ENCODE measurements around the gene ARHGAP45. TPM values are rescaled to one million over a fixed set of nuclear protein-coding genes. Genes with fewer than 3 reads are reported as not detected.
A peak's percentile ranks its signal among the peaks of the same experiment; 100 is the strongest.

ARHGAP45 gene
- total RNA-seq, 1 donor from 2014 or later, result 8.9 TPM

- Histone ChIP-seq H3K9me3 (ENCODE audit: control insufficient read depth in 3 of 3, low read length in 3 of 3) (no peaks in the 10 kb centered on the region), H3K9ac (ENCODE audit: low read depth in 1 of 3, low read length in 3 of 3) (peak overlapping the region in 2 of 3 donors; percentile 68 to 72), H3K36me3 (ENCODE audit: control insufficient read depth in 3 of 3, insufficient read depth in 3 of 3, low read length in 3 of 3) (no peaks in the 10 kb centered on the region), H3K27ac (ENCODE audit: low read depth, low read length) (peak overlapping the region; percentile 40), H3K4me3 (ENCODE audit: low read length in 3 of 3) (peak overlapping the region; percentile 58 to 83 (median 74)), H3K27me3 (ENCODE audit: control insufficient read depth in 3 of 3, insufficient read depth in 3 of 3, low read length in 3 of 3) (no peaks in the 10 kb centered on the region), H3K4me1 (ENCODE audit: control insufficient read depth in 3 of 3, insufficient read depth in 3 of 3, low read length in 3 of 3) (peaks cover 33 to 43% (median 36%) of the 10 kb centered on the region in 3 donors)
These were observed 27.9 kb upstream of the ARHGAP45 start for GRCh38 chr19:1038978-1039645.

DNA sequence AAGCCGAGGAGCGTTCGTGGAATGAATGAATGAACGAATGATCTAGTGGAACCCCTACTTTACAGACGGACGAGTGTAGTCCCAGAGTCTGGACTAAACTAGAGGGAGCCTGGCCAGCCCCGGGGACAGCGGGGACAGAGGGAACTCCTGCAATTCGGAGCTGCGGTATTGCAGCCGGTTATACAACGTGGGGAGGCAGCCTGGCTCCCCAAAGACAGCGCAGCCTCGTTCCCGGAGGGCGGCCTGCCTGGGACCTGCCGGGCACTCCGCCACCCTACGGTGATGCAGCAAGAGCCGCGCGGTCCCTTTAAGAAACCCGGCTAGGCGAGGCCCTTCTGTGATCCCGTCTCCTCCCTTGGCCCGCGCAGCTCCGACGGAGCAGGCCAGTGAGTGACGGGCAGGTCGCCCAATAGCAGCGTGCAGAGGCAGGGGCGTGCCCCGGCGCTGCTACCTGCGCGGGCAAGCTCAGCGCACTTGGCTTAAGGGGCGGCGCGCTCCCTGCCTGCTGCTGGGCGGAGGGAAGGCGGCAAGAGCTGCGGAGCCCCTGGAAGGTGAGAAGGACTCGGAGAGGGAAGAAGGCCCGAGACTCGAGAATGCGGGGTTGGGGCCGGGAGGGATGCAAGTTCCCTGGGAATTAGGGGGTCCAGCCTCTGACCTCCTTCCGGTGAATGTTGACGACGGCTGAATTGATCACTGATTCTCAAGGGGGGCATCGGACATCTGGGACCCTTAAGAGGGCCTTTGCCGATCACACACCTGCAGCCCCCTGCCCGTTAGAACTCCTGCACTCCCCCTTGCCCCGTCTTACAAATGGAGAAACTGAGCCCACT, 27.1 kb upstream of the ARHGAP45 start, which contains the start of gene ABCA7:
Gene ABCA7 (plus strand): TSS at position 462 of the 830 bp plus-strand sequence. CDS start 1,255 bp downstream, outside the sequence.
- Histone ChIP-seq H3K4me1 (ENCODE audit: control insufficient read depth in 3 of 3, insufficient read depth in 3 of 3, low read length in 3 of 3) (peaks cover 33 to 43% (median 36%) of the 10 kb centered on the region in 3 donors), H3K9me3 (ENCODE audit: control insufficient read depth in 3 of 3, low read length in 3 of 3) (no peaks in the 10 kb centered on the region), H3K9ac (ENCODE audit: low read depth in 1 of 3, low read length in 3 of 3) (peak within 1 kb of the TSS; percentile 77 to 88 (median 79)), H3K27me3 (ENCODE audit: control insufficient read depth in 3 of 3, insufficient read depth in 3 of 3, low read length in 3 of 3) (no peaks in the 10 kb centered on the region), H3K36me3 (ENCODE audit: control insufficient read depth in 3 of 3, insufficient read depth in 3 of 3, low read length in 3 of 3) (peaks cover 0 to 2% (median 0%) of the 10 kb centered on the region in 3 donors), H3K4me3 (ENCODE audit: low read length in 3 of 3) (peak within 1 kb of the TSS; percentile 74 to 85 (median 83)), H3K27ac (ENCODE audit: low read depth, low read length) (peak within 1 kb of the TSS; percentile 75)

- Histone ChIP-seq H3K4me1 (ENCODE audit: control insufficient read depth in 3 of 3, insufficient read depth in 3 of 3, low read length in 3 of 3) (peaks cover 33 to 43% (median 36%) of the 10 kb centered on the region in 3 donors), H3K36me3 (ENCODE audit: control insufficient read depth in 3 of 3, insufficient read depth in 3 of 3, low read length in 3 of 3) (peaks cover 0 to 2% (median 0%) of the 10 kb centered on the region in 3 donors), H3K9me3 (ENCODE audit: control insufficient read depth in 3 of 3, low read length in 3 of 3) (no peaks in the 10 kb centered on the region), H3K9ac (ENCODE audit: low read depth in 1 of 3, low read length in 3 of 3) (peak overlapping the region; percentile 77 to 88 (median 79)), H3K27ac (ENCODE audit: low read depth, low read length) (peak overlapping the region; percentile 75), H3K27me3 (ENCODE audit: control insufficient read depth in 3 of 3, insufficient read depth in 3 of 3, low read length in 3 of 3) (no peaks in the 10 kb centered on the region), H3K4me3 (ENCODE audit: low read length in 3 of 3) (peak overlapping the region; percentile 74 to 85 (median 83))
These were observed 26.3 kb upstream of the ARHGAP45 start for GRCh38 chr19:1040476-1041271.

- H3K27ac ChIP-seq (ENCODE audit: low read depth, low read length), result peak overlapping the region; percentile 75
- no peaks in the 10 kb centered on the region for H3K27me3 ChIP-seq (ENCODE audit: control insufficient read depth in 3 of 3, insufficient read depth in 3 of 3, low read length in 3 of 3)
- peaks cover 0 to 2% (median 2%) of the 10 kb centered on the region in 3 donors for H3K36me3 ChIP-seq (ENCODE audit: control insufficient read depth in 3 of 3, insufficient read depth in 3 of 3, low read length in 3 of 3)
- H3K4me3 ChIP-seq (ENCODE audit: low read length in 3 of 3), result peak overlapping the region; percentile 74 to 85 (median 83)
- H3K4me1 ChIP-seq (ENCODE audit: control insufficient read depth in 3 of 3, insufficient read depth in 3 of 3, low read length in 3 of 3), result peaks cover 33 to 43% (median 36%) of the 10 kb centered on the region in 3 donors
- no peaks in the 10 kb centered on the region for H3K9me3 ChIP-seq (ENCODE audit: control insufficient read depth in 3 of 3, low read length in 3 of 3)
- peak overlapping the region; percentile 75 to 79 (median 77) for H3K9ac ChIP-seq (ENCODE audit: low read depth in 1 of 3, low read length in 3 of 3)
These were observed 25.6 kb upstream of the ARHGAP45 start for GRCh38 chr19:1041272-1041834.

- peaks cover 0 to 7% (median 4%) of the 10 kb centered on the region in 3 donors for H3K36me3 ChIP-seq (ENCODE audit: control insufficient read depth in 3 of 3, insufficient read depth in 3 of 3, low read length in 3 of 3)
- no peaks in the 10 kb centered on the region for H3K27me3 ChIP-seq (ENCODE audit: control insufficient read depth in 3 of 3, insufficient read depth in 3 of 3, low read length in 3 of 3)
- H3K4me1 ChIP-seq (ENCODE audit: control insufficient read depth in 3 of 3, insufficient read depth in 3 of 3, low read length in 3 of 3), result peaks cover 33 to 43% (median 36%) of the 10 kb centered on the region in 3 donors
- peak overlapping the region; percentile 74 to 85 (median 83) for H3K4me3 ChIP-seq (ENCODE audit: low read length in 3 of 3)
- H3K9me3 ChIP-seq (ENCODE audit: control insufficient read depth in 3 of 3, low read length in 3 of 3), result no peaks in the 10 kb centered on the region
- peak overlapping the region in 2 of 3 donors; percentile 75 to 79 for H3K9ac ChIP-seq (ENCODE audit: low read depth in 1 of 3, low read length in 3 of 3)
- H3K27ac ChIP-seq (ENCODE audit: low read depth, low read length), result peak overlapping the region; percentile 75
These were observed 24.9 kb upstream of the ARHGAP45 start for GRCh38 chr19:1041835-1042685.

GRCh38 chr19:1042689-1043511, 24.1 kb upstream of the ARHGAP45 start:
- peaks cover 0 to 11% (median 6%) of the 10 kb centered on the region in 3 donors for H3K36me3 ChIP-seq (ENCODE audit: control insufficient read depth in 3 of 3, insufficient read depth in 3 of 3, low read length in 3 of 3)
- no peaks in the 10 kb centered on the region for H3K27me3 ChIP-seq (ENCODE audit: control insufficient read depth in 3 of 3, insufficient read depth in 3 of 3, low read length in 3 of 3)
- no peaks in the 10 kb centered on the region for H3K9me3 ChIP-seq (ENCODE audit: control insufficient read depth in 3 of 3, low read length in 3 of 3)
- peak overlapping the region in 1 of 3 donors; percentile 74 for H3K4me3 ChIP-seq (ENCODE audit: low read length in 3 of 3)
- peaks cover 33 to 40% (median 36%) of the 10 kb centered on the region in 3 donors for H3K4me1 ChIP-seq (ENCODE audit: control insufficient read depth in 3 of 3, insufficient read depth in 3 of 3, low read length in 3 of 3)
- peak overlapping the region; percentile 75 for H3K27ac ChIP-seq (ENCODE audit: low read depth, low read length)
- peak overlapping the region in 1 of 3 donors; percentile 79 for H3K9ac ChIP-seq (ENCODE audit: low read depth in 1 of 3, low read length in 3 of 3)

- Histone ChIP-seq H3K4me3 (ENCODE audit: low read length in 3 of 3) (no peak overlapping the region), H3K27ac (ENCODE audit: low read depth, low read length) (no peak overlapping the region), H3K9me3 (ENCODE audit: control insufficient read depth in 3 of 3, low read length in 3 of 3) (no peaks in the 10 kb centered on the region), H3K4me1 (ENCODE audit: control insufficient read depth in 3 of 3, insufficient read depth in 3 of 3, low read length in 3 of 3) (peaks cover 23 to 28% (median 25%) of the 10 kb centered on the region in 3 donors), H3K36me3 (ENCODE audit: control insufficient read depth in 3 of 3, insufficient read depth in 3 of 3, low read length in 3 of 3) (peaks cover 0 to 11% (median 6%) of the 10 kb centered on the region in 3 donors), H3K9ac (ENCODE audit: low read depth in 1 of 3, low read length in 3 of 3) (no peak overlapping the region), H3K27me3 (ENCODE audit: control insufficient read depth in 3 of 3, insufficient read depth in 3 of 3, low read length in 3 of 3) (no peaks in the 10 kb centered on the region)
These were observed 21.7 kb upstream of the ARHGAP45 start for GRCh38 chr19:1045247-1045603.

DNA sequence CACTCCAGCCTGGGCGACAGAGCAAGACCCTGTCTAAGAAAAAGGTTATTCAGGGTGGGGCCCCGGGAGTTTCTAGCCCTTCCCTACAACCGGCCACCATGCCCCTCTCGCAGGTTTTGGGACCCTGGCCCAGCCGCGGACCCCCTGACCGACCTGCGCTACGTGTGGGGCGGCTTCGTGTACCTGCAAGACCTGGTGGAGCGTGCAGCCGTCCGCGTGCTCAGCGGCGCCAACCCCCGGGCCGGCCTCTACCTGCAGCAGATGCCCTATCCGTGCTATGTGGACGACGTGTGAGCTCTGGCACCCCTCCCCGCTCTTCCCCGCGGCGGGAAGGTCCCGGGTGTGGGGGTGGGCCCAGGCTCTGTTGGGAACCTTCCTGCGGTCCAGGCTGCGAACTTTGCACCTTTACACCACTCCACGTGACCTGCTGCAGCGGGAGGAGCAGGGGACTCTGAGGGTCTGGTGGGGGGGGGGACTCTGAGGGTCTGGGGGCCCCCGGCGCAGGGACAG, 20.8 kb upstream of the ARHGAP45 start:
- peaks cover 14 to 19% (median 15%) of the 10 kb centered on the region in 3 donors for H3K4me1 ChIP-seq (ENCODE audit: control insufficient read depth in 3 of 3, insufficient read depth in 3 of 3, low read length in 3 of 3)
- no peak overlapping the region for H3K9ac ChIP-seq (ENCODE audit: low read depth in 1 of 3, low read length in 3 of 3)
- no peaks in the 10 kb centered on the region for H3K9me3 ChIP-seq (ENCODE audit: control insufficient read depth in 3 of 3, low read length in 3 of 3)
- no peak overlapping the region for H3K4me3 ChIP-seq (ENCODE audit: low read length in 3 of 3)
- peaks cover 0 to 11% (median 6%) of the 10 kb centered on the region in 3 donors for H3K36me3 ChIP-seq (ENCODE audit: control insufficient read depth in 3 of 3, insufficient read depth in 3 of 3, low read length in 3 of 3)
- H3K27ac ChIP-seq (ENCODE audit: low read depth, low read length), result no peak overlapping the region
- H3K27me3 ChIP-seq (ENCODE audit: control insufficient read depth in 3 of 3, insufficient read depth in 3 of 3, low read length in 3 of 3), result no peaks in the 10 kb centered on the region

Measured in skeletal muscle tissue (tissue), 4 donors.